Prostate gland (tissue), 2 donors: ENCODE data around the gene TNS3.
"Not testable (repeated sequence)": the region's sequence is repeated elsewhere in the genome, so short reads cannot be mapped to it uniquely, and the experiment has no call there.

Source experiments
- CTCF ChIP-seq, 4 experiments: fragments of 200-600 bp in 2 of 4; fragments of 450-650 bp in 2 of 4; sonication (generic) in 2 of 4; IDR thresholded peaks; 1 replicate in 3 of 4; 2 replicates in 1 of 4; pipeline ENCODE4 v1.5.1; 2016 to 2019; ENCODE audit warnings: antibody characterized with exemption in 4 of 4, mild to moderate bottlenecking in 2 of 4, moderate library complexity in 2 of 4
- POLR2A ChIP-seq: fragments of 450-650 bp; IDR thresholded peaks from one replicate; pipeline ENCODE4 v1.6.1; 2016; ENCODE audit warnings: antibody characterized with exemption, mild to moderate bottlenecking

GRCh38 chr7:47603514-47604255 is 21.8 kb upstream of the TNS3 start:
- not testable (repeated sequence) for TF ChIP-seq POLR2A; CTCF (IDR thresholded peaks at IDR 0.05)
